Measurements from ENCODE around the gene CDC25B.
"Not testable (repeated sequence)": the region's sequence is repeated elsewhere in the genome, so short reads cannot be mapped to it uniquely, and the experiment has no call there.

Gene CDC25B

DNA sequence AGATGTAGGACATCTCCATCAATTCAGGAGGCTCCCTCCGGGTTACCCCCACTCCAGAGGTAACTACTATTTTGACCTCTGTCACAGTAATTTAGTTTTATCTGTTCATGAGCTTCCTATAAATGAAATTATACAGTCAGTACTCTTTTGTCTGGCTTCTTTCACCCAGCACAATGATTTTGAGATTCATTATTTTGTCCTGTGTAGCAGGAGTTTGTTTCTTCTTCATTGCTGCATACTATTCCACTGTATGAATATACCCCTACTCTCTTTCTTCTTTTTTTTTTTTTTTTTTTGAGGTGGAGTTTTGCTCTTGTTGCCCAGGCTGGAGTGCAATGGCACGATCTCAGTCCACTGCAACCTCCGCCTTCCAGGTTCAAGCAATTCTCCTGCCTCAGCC lies 12.4 kb downstream of the CDC25B start:
- no peak for DNase-seq

GRCh38 chr20:3811467-3812258 lies 15.6 kb downstream of the CDC25B start:
- no peak for DNase-seq

DNA sequence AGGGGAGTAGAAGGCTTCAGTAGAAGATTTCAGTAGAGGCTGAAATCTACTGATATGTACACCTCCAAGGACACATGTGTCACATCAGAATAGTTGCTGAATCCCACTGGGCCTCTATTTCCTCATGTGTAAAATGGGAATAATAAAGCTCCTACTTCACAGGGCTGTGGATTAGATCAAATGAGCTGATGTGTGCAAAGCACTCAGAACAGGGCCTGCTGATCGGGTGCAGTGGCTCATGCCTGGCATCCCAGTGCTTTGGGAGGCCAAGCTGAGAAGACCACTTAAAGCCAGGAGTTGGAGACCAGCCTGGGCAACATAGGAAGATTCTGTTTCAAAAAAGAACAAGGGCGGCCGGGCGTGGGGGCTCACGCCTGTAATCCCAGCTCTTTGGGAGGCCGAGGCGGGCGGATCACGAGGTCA lies 16.2 kb downstream of the CDC25B start:
- DNase-seq: no peak

- no peak for DNase-seq
Observed at GRCh38 chr20:3812975-3813847, 17.1 kb downstream of the CDC25B start.

DNA sequence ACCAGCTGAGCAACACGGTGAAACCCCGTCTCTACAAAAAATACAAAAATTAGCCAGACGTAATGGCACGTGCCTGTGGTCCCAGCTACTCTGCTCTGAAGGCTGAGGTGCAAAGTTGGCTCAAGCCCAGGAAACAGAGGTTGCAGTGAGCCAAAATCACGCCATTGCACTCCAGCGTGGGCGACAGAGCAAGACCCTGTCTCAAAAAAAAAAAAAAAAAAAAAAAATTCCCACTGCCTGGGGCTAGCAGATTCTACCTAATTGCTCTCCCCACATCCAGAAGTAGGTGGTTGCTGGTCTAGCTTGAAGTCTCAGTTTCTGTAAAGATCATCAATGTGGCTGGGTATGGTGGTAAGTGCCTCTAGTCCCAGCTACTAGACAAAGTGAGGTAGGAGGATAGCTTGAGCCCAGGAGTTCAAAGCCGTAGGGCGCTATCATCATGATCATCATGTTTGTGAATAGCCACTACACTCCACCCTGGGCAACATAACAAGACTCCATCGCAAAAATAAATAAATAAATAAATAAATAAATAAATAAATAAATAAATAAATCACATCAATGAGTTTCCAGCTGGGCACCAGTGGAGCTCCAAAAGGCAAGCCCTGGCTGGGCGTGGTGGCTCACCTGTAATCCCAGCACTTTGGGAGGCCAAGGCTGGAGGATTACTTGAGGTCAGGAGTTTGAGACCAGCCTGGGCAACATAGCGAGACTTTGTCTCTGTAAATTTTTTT lies 17.9 kb downstream of the CDC25B start:
- DNase-seq: no peak

DNA sequence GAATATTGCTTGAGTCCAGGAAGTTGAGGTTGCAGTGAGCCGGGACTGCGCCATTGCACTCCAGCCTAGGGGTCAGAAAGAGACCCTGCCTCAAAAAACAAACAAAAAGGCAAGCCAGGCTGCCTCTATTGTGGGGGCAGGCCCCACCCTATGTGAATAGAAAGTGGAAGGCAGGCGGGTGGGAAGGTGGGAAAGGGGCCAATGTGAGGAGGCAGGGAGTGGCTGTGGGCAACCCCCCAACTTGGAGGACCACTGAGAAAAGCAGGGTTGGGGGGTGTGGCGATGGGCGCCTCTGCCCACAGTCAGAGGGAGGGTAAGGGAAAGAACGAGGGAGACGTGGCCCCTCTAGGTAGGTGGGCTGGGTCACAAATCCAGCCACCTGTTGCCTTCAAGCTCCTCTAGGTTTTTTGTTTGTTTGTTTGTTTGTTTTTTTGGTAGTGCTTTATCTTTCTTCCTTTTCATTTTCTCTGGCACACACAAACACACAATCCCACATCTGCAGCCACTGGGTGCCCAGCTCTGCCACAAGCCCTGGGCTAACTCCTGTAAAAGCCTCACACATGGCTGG lies 18.9 kb downstream of the CDC25B start:
- DNase-seq: no peak

DNA sequence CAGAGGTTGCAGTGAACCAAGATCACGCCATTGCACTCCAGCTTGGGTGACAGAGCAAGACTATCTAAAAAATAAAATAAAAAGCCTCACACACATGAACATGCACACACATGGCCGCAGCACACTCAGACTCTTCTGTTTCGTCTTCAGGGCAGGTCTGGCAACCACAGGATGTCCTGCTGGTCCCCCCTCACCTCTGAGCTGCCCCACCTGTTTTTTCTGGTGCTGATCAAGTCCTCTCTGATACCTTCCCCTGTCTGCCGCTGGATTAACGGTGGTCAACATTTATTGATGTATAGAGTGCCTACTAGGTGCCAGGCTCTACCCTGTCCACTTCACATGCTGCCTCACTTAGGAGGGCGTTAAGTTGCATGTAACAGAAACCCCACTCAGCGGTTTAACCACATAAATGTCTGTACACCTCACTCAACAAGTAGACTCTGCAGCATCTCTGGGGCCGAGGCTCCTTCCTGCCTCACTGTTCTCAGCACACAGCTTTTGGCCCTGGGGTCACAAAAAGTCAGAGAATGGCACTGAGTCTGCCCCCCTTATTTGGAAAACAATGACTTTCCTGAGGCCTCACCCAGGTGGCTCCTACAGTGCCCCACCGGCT lies 19.7 kb downstream of the CDC25B start:
- DNase-seq: no peak

DNA sequence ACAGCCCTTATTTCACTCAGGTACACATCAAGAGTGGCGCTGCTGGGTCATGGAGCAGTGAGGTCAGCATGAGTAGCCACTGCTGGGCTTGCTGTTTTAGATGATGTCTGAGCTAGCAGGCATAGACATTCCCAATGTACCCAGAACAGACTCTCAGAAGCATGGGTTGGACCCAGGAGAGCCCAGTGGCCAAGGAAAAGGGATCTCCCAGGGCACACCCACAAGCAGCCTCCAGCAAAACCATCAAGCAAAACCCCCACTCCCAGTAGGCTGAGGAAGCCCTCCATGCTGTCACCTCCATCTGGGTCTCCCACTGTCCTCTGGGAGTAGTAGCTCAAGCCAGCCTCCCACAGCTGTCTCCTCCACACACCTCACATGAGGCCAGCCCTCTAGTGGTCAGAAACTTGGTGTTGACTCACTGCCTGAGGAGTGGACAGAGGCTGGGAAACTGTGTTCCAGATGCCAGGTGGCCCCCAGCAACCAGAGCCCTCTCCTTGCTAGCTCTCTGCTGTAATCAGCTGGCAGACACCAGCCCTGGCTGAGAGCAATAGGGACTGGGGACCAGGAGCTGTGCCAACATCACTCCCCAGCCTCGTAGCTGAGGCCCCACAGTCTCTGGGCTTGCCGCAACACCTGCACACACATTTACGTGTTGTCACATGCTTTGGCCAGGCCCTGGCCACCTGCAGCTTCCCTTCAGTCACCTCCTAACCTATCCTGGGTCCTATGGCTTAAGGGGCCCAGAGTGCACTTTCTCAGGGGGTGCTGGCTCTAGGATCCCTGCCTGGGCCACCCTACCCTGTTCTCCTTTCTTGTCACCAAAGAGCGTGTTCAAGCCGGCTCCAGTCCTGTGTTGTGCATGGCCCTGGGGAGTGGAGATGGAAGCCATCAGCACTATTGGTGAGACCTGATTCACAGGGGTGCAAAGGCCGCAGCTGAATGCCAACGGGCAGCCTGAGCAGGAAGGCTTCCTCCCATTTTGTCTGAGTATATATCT lies 22.3 kb downstream of the CDC25B start:
- no peak for DNase-seq

- no peak for DNase-seq
Observed at GRCh38 chr20:3819411-3820047, 23.4 kb downstream of the CDC25B start.

DNA sequence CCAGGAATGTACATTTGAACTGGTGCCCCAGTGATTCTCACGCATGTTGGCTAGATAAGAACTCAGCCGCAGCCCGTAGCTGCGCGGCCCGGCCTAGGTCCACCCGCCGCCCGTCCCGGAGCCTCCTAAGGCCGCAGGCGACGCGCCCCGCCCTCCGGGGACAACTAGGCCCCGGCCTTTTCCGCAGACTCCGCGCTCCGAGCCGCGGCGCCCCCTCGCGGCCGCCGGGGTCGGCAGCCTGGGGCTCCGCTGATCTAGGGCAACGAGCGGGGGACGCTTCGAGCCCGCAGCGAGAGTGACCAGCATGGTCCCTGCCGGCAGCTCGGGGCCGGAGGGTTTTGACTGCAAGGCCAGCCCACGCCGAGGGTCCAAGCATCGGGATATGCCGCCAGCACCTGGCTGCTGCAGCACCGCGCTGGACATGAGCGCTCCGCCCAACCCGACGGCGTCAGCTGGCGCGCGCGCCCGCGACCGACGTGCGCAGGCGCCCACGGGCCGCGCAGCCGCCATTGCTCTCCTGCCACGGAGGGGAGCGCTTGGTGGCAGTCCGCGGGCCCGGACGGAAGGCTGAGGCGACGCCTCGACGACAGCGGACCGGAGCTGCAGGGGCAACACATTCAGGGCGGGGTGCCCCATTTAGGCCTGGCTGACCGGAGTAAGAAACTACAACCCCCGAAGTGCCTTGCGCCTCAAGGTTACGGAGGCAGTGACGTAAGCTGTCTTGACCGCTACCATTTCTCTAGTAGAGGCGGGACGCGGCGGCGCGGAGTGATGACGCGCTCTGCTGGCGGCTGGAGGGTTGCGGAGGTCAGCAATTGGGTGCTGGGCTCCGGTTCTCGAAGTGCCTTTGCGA lies 24.2 kb downstream of the CDC25B start, which contains the start of gene AP5S1:
Gene AP5S1 (plus strand): TSS at position 500 of the 853 bp plus-strand sequence. CDS start 1,571 bp downstream, outside the sequence.
- peak; percentile 67 for DNase-seq

- DNase-seq: no peak
Observed at GRCh38 chr20:3820901-3821727, 25.0 kb downstream of the CDC25B start.

DNA sequence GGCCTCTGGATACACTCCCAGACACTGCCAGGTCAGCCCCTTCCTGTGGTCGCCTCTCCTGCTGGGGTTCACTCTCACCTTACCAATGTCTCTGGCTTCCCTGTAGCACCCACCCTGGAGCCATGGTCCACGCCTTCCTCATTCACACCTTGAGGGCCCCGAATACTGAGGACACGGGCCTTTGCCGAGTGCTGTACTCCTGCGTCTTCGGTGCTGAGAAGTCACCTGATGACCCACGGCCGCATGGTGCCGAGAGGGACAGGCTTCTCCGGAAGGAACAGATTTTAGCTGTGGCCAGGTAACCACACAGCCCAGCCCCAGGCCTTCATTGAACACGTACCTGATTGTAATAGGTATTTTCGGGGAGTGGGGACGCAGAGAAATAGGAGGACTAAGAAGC lies 25.9 kb downstream of the CDC25B start:
- no peak for DNase-seq

DNA sequence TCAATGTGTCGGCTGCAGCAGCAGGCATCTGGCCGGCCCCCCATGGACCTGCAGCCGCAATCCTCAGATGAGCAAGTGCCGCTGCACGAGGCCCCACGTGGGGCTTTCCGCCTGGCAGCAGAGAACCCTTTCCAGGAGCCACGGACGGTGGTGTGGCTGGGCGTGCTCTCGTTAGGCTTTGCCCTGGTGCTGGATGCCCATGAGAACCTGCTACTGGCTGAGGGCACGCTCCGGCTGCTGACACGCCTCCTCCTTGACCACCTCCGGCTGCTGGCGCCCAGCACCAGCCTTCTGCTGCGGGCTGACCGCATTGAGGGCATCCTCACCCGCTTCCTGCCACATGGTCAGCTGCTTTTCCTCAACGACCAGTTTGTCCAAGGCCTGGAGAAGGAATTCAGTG lies 27.8 kb downstream of the CDC25B start:
- no peak for DNase-seq

DNA sequence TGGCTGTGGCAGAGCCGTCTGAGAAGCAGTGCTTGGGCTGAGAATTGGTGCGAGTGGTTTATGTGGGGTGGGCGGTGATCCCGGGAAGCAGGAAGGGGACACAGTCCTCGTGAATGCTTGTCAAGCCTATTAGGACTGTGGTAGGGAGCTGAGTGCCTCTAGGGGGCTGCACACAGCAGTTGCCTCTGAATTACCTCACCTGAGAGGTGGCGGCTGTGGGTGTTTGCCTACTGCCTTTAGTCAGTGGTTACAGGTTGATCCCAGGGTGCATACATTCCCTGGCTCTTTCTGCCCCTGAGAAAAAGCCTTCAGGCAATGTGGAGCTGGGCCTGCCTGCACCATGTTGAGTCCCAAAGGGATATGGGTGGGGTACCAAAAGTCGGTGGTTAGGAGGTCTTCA lies 29.4 kb downstream of the CDC25B start:
- no peak for DNase-seq

- no peak for DNase-seq
Observed at GRCh38 chr20:3826420-3826819, 30.3 kb downstream of the CDC25B start.

- DNase-seq: no peak
Observed at GRCh38 chr20:3828798-3829197, 32.7 kb downstream of the CDC25B start.

- DNase-seq: not testable (repeated sequence)
Observed at GRCh38 chr20:3829891-3830290, 33.8 kb downstream of the CDC25B start.

- DNase-seq: no peak
Observed at GRCh38 chr20:3836132-3836531, 40.0 kb downstream of the CDC25B start.

GRCh38 chr20:3839328-3839727 lies 43.2 kb downstream of the CDC25B start:
- no peak for DNase-seq

All from NCI-H187 treated with DMSO at 0.1 percent for 48 hours (cell line).